Measurements from ENCODE around the gene ADAMTSL2.

Gene ADAMTSL2

GRCh38 chr9:133496861-133497842 lies 37.4 kb upstream of the ADAMTSL2 start:
- H4K91ac ChIP-seq (ENCODE audit: low read depth, low read length, poor library complexity): no peak overlapping the region
- H3K27me3 ChIP-seq (ENCODE audit: control insufficient read depth in 3 of 3, insufficient read depth in 3 of 3, low read depth in 1 of 3, low read length in 3 of 3): peaks cover 0 to 38% (median 11%) of the 10 kb centered on the region in 3 experiments
- no peaks in the 10 kb centered on the region for H3K79me1 ChIP-seq (ENCODE audit: low read depth, low read length)
- H3K4ac ChIP-seq (ENCODE audit: low read length): no peak overlapping the region
- H2AK5ac ChIP-seq (ENCODE audit: low read depth, low read length): peak overlapping the region; percentile 53
- peak overlapping the region; percentile 46 for H2BK12ac ChIP-seq (ENCODE audit: low read length)
- whole genome bisulfite sequencing, 2 donors (ENCODE audit: extremely low coverage in 2 of 2, insufficient read length in 2 of 2, insufficient replicate concordance in 1 of 2): no CpG with 5 or more reads among the region's 35 CpGs
- no peak overlapping the region for H2BK15ac ChIP-seq (ENCODE audit: low read length)
- no peak overlapping the region for H3K4me2 ChIP-seq (ENCODE audit: insufficient read depth, low read length, poor library complexity, severe bottlenecking)
- peaks cover 3 to 12% of the 10 kb centered on the region in 2 donors for H3K9me3 ChIP-seq (replicated peaks in 1 of 2; ENCODE audit: control insufficient read depth in 2 of 2, insufficient read depth in 1 of 2, low read depth in 1 of 2, low read length in 2 of 2)
- H2BK5ac ChIP-seq (ENCODE audit: low read length): no peak overlapping the region
- no peak for DNase-seq (ENCODE audit: low spot score)
- no peak overlapping the region for H3K4me3 ChIP-seq (ENCODE audit: low read length in 2 of 2)
- peak overlapping the region; percentile 25 for H2AFZ ChIP-seq (ENCODE audit: low read length)
- no peak overlapping the region for H2BK120ac ChIP-seq (ENCODE audit: low read depth, low read length)
- H3K14ac ChIP-seq (ENCODE audit: low read length): peak overlapping the region; percentile 84
- no peak overlapping the region for H3K23ac ChIP-seq (ENCODE audit: low read depth, low read length, poor library complexity)
- peak overlapping the region; percentile 16 for H3K18ac ChIP-seq (ENCODE audit: low read length)
- H3K9ac ChIP-seq (ENCODE audit: low read depth, low read length, poor library complexity): no peak overlapping the region
- H3K27ac ChIP-seq (replicated peaks; ENCODE audit: low read length): no peak overlapping the region
- H4K8ac ChIP-seq (ENCODE audit: low read depth, low read length): no peak overlapping the region
- peaks cover 16 to 18% of the 10 kb centered on the region in 2 donors for H3K4me1 ChIP-seq (ENCODE audit: control insufficient read depth in 2 of 2, insufficient read depth in 1 of 2, low read depth in 1 of 2, low read length in 2 of 2)
- peaks cover 0 to 8% of the 10 kb centered on the region in 2 donors for H3K36me3 ChIP-seq (replicated peaks in 1 of 2; ENCODE audit: control insufficient read depth in 2 of 2, insufficient read depth in 2 of 2, low read length in 2 of 2)

GRCh38 chr9:133499132-133499891 lies 35.2 kb upstream of the ADAMTSL2 start:
- no peak overlapping the region for H3K23ac ChIP-seq (ENCODE audit: low read depth, low read length, poor library complexity)
- H3K4me3 ChIP-seq (ENCODE audit: low read length in 2 of 2): no peak overlapping the region
- no peak overlapping the region for H2AFZ ChIP-seq (ENCODE audit: low read length)
- H2BK12ac ChIP-seq (ENCODE audit: low read length): no peak overlapping the region
- H2BK5ac ChIP-seq (ENCODE audit: low read length): peak overlapping the region; percentile 87
- no peak overlapping the region for H3K14ac ChIP-seq (ENCODE audit: low read length)
- peak overlapping the region; percentile 67 for H3K18ac ChIP-seq (ENCODE audit: low read length)
- H3K79me1 ChIP-seq (ENCODE audit: low read depth, low read length): no peaks in the 10 kb centered on the region
- H3K36me3 ChIP-seq (replicated peaks in 1 of 2; ENCODE audit: control insufficient read depth in 2 of 2, insufficient read depth in 2 of 2, low read length in 2 of 2): peaks cover 0 to 8% of the 10 kb centered on the region in 2 donors
- no peak overlapping the region for H4K8ac ChIP-seq (ENCODE audit: low read depth, low read length)
- H3K9ac ChIP-seq (ENCODE audit: low read depth, low read length, poor library complexity): no peak overlapping the region
- no peak overlapping the region for H2BK120ac ChIP-seq (ENCODE audit: low read depth, low read length)
- H3K27me3 ChIP-seq (ENCODE audit: control insufficient read depth in 3 of 3, insufficient read depth in 3 of 3, low read depth in 1 of 3, low read length in 3 of 3): peaks cover 0 to 25% (median 11%) of the 10 kb centered on the region in 3 experiments
- WGBS, 2 donors (ENCODE audit: extremely low coverage in 2 of 2, insufficient read length in 2 of 2, insufficient replicate concordance in 1 of 2): no CpG with 5 or more reads among the region's 19 CpGs
- H4K91ac ChIP-seq (ENCODE audit: low read depth, low read length, poor library complexity): no peak overlapping the region
- H2AK5ac ChIP-seq (ENCODE audit: low read depth, low read length): peak overlapping the region; percentile 40
- H3K9me3 ChIP-seq (replicated peaks in 1 of 2; ENCODE audit: control insufficient read depth in 2 of 2, insufficient read depth in 1 of 2, low read depth in 1 of 2, low read length in 2 of 2): peaks cover 3 to 12% of the 10 kb centered on the region in 2 donors
- peaks cover 8 to 18% of the 10 kb centered on the region in 2 donors for H3K4me1 ChIP-seq (ENCODE audit: control insufficient read depth in 2 of 2, insufficient read depth in 1 of 2, low read depth in 1 of 2, low read length in 2 of 2)
- no peak for DNase-seq (ENCODE audit: low spot score)
- H2BK15ac ChIP-seq (ENCODE audit: low read length): no peak overlapping the region
- no peak overlapping the region for H3K4me2 ChIP-seq (ENCODE audit: insufficient read depth, low read length, poor library complexity, severe bottlenecking)
- H3K27ac ChIP-seq (replicated peaks; ENCODE audit: low read length): no peak overlapping the region
- H3K4ac ChIP-seq (ENCODE audit: low read length): no peak overlapping the region

- Histone ChIP-seq H3K4me2 (ENCODE audit: insufficient read depth, low read length, poor library complexity, severe bottlenecking) (no peak overlapping the region), H4K91ac (ENCODE audit: low read depth, low read length, poor library complexity) (no peak overlapping the region), H3K36me3 (replicated peaks in 1 of 2; ENCODE audit: control insufficient read depth in 2 of 2, insufficient read depth in 2 of 2, low read length in 2 of 2) (peaks cover 0 to 8% of the 10 kb centered on the region in 2 donors), H2BK120ac (ENCODE audit: low read depth, low read length) (no peak overlapping the region), H3K4me1 (ENCODE audit: control insufficient read depth in 2 of 2, insufficient read depth in 1 of 2, low read depth in 1 of 2, low read length in 2 of 2) (peaks cover 8 to 18% of the 10 kb centered on the region in 2 donors), H3K4me3 (ENCODE audit: low read length in 2 of 2) (no peak overlapping the region), H3K9me3 (replicated peaks in 1 of 2; ENCODE audit: control insufficient read depth in 2 of 2, insufficient read depth in 1 of 2, low read depth in 1 of 2, low read length in 2 of 2) (peaks cover 3 to 12% of the 10 kb centered on the region in 2 donors), H3K79me1 (ENCODE audit: low read depth, low read length) (no peaks in the 10 kb centered on the region), H2AFZ (ENCODE audit: low read length) (no peak overlapping the region), H2BK15ac (ENCODE audit: low read length) (no peak overlapping the region), H3K9ac (ENCODE audit: low read depth, low read length, poor library complexity) (no peak overlapping the region), H3K18ac (ENCODE audit: low read length) (peak overlapping the region; percentile 72), H3K27ac (replicated peaks; ENCODE audit: low read length) (no peak overlapping the region), H3K14ac (ENCODE audit: low read length) (no peak overlapping the region), H4K8ac (ENCODE audit: low read depth, low read length) (no peak overlapping the region), H3K4ac (ENCODE audit: low read length) (no peak overlapping the region), H3K23ac (ENCODE audit: low read depth, low read length, poor library complexity) (no peak overlapping the region), H2BK5ac (ENCODE audit: low read length) (no peak overlapping the region), H3K27me3 (ENCODE audit: control insufficient read depth in 3 of 3, insufficient read depth in 3 of 3, low read depth in 1 of 3, low read length in 3 of 3) (peaks cover 0 to 25% (median 11%) of the 10 kb centered on the region in 3 experiments), H2AK5ac (ENCODE audit: low read depth, low read length) (no peak overlapping the region), H2BK12ac (ENCODE audit: low read length) (no peak overlapping the region)
- DNase-seq (ENCODE audit: low spot score): no peak
- WGBS, 2 donors (ENCODE audit: extremely low coverage in 2 of 2, insufficient read length in 2 of 2, insufficient replicate concordance in 1 of 2): no CpG with 5 or more reads among the region's 12 CpGs
These were observed 34.6 kb upstream of the ADAMTSL2 start for GRCh38 chr9:133499892-133500270.
